Stimulated activated CD4-positive, alpha-beta T cell treated with anti-CD3 and anti-CD28 coated beads, Interleukin-1b, Interleukin-23, amount 100 ng/mL, for 1 hour (primary cell): ENCODE data around the gene FTO.

Experiments used
- DNase-seq, 2 donors: peaks; one replicate each; pipeline ENCODE4 v3.0.0-alpha.2; 2020; ENCODE audit warnings: low read depth in 2 of 2

FTO gene

DNA sequence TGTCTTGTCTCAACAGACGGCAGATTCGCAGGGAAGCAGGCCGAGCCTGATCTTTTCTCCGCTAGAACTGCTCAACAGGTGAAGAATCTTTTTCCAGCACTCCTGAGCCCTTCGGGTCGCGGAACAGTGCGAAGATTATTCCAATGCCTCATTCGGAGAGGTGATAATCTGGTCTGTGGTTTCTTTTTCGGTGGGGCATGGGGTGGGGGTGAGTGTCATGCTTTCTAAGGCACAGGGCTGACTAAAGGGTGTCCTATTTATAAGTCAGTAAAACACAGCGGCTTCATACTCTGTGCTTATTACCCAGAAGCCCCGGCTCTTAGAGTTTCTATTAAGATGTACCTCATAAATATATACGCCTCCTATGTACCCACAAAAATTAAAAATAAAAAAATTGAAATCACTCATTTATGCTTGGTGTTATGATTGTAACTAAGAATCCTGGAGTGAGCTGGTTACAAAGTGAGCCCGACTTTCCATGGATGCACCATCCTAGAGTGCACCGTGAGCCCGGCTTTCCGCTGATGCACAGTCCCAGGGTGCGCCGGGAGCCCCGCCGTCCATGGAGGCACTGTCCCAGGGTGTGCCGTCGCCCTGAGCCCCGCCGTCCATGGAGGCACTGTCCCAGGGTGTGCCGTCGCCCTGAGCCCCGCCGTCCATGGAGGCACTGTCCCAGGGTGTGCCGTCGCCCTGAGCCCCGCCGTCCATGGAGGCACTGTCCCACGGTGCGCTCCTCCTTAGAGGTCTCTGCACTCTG is 417.8 kb downstream of the FTO start:
- no peak for DNase-seq

DNA sequence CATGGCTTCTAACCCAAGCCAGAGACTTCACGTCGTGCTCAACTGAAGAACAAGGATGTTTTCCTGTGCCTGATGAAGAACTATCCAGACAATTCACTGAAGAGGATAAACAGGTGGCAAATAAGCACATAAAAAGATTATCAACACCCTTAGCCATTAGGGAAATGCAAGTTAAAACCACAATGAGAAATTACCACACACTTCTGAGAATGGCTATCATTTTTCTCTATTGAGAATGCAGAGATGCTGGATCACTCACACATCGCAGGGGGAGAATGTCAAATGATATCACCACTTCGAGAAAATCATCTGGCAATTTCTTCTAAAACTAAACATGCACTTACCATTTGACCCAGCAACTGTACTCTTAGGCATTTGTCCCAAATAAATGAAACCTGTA is 419.8 kb downstream of the FTO start:
- DNase-seq: no peak

DNA sequence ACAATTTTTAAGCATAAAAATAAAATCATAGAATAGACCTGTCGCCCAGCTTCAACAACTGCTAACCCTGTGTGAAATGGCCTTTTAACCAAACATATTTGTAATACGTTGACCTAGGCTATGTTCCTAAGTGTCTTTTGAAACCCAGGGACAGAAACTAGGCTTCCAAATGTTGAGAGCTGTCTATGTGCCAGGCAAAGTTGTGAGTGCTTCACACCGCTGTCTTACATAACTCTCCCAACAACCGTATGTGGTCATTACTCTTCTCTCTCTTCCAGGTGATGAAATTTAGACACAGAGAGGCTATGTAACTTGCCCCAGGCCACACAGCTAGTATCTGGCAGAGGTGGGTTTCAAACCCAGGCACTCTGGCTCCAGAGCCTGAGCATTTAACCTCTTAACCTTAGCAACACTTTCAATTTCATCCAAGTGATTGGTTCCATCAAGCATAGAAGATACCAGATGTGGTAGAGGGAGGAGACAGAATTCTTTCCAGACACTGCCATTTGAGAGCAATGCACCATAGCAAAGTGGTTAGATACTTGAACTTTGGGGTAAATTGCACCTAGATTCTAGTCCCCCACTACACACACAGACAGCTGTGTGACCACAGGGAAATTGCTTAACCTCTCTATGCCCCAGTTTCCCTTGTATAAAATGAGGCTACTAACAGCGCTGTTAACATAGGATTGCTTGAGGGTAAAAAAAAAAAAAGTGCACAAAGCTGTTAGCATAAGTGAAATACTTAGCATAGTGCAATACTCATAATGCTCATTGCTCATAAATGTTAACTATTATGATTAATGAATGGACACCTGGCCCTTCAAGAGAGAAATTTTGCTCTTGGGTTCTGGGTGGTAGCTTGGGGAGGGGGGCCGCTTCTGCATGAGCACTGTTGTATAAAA is 422.0 kb downstream of the FTO start:
- no peak for DNase-seq

DNA sequence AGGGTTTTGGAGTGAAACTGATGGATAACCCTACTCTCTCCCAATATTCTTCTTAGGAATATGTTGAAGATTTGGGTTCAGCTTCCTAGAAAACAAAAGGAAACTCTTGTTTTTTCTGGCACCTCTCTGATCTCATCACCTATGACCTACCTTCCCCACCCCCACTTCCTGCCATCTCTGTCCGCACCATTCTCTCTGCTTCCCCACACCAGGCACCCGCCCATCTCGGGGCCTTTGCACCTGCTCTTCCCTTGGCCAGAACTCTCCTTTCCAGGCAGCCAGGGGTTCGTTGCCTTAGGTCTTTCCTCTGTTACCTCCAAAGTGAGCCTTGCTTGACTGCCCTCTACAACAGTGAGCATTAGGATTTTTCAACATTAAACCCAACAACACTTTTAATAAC is 423.0 kb downstream of the FTO start:
- no peak for DNase-seq

DNA sequence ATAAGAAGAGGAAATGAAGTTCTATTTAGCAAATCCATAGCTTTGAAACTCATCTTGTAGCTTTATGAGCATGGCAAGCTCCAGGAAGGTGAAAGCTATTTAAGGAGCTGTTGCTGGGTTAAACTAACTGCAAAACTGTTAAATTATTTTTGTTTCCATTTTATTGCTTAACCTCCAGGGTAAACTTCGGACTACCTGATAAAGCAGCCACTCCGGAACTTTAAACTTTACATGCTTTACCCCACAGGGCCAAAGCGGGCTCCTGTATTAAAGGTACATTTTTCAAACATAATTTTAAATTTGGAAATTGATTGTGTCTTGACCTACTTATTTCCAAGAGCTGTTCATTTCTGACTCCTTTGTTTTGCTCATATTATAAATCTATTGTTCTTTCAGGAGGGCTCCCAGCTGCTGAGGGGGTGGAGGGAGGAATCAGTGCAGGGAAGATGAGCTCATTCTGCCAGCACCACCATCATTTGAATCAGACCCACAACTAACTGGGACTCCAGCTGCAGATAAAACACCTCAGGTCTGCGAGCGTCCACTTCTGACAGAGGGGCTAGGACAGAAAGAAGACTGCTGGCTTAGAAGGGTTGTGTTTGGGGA is 424.8 kb downstream of the FTO start:
- no peak for DNase-seq

DNA sequence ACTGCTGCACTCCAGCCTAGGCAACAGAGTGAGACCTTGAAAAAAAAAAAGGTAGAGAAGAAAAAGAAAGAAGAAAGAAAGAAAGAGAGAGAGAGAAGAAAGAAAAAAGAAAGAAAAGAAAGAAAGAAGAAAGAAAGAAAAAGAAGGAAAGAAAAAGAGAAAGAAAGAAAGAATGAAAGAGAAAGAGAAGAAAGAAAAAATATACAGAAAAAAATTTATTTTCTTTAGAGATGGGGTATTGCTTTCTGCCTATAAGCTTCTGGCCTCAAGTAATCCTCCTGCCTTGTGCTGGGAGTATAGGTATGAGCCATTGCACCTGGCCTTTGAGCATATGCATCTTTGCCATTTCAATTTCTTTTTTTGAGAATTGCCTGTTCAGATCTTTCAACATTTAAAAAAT is 425.9 kb downstream of the FTO start:
- DNase-seq: no peak

DNA sequence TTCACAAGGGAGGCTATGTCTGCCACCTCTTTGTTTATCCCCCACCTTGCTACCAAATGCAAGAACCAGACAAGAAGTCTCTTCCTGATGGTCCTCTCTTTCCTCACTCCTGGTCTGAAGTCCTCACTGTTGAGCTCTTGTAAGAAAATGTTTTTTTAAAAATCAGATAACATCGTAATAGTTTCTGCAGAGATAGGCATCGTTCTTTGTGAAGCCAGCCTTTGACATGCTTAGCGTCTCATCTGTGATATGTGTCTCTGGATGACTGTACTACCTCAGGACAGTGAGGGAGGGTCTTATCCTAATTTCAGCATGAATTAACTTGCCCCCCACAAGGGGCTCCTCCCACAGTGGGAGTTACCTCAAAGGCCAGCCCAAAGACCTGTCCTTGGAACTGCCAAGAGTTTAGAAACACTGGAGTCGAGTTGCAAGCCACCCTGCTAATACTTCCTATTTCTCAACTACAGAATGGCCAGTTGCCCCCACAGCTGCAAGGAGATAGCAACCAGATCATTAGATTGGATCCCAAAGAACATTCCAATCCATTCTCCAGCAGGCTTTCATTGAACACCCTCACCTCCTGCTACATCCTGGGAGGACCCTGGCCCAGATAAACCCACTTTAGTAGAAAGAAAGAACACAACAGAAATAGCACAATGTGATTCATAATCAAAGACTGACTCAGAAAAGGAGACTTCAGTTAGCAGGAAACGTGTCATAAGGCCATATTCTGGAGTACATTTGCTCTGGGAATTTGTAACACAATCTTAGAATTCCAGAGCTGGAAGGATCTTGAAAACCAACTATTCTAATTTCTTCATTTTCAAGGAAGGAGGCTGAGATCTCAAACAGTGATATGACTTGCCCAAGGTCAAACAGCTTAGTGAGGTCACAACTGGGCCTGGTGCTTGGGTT is 431.7 kb downstream of the FTO start:
- no peak for DNase-seq

DNA sequence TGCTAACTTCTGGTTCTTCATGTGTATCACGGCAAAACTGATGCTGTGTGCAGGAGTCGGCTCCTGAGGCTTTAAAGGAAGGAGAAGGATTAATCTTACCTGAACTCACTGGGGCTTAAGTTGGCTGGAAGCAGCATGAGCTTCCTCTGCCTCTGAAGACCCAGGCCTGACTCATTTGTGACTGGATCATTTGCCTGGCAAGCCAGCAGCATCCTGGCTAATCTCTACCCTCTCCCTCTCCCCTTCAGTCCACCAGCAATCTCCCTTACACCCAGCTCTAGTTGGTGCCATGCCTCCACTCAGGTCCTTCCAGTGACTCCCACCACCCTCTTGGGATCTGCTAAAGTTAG is 432.3 kb downstream of the FTO start:
- DNase-seq: no peak

DNA sequence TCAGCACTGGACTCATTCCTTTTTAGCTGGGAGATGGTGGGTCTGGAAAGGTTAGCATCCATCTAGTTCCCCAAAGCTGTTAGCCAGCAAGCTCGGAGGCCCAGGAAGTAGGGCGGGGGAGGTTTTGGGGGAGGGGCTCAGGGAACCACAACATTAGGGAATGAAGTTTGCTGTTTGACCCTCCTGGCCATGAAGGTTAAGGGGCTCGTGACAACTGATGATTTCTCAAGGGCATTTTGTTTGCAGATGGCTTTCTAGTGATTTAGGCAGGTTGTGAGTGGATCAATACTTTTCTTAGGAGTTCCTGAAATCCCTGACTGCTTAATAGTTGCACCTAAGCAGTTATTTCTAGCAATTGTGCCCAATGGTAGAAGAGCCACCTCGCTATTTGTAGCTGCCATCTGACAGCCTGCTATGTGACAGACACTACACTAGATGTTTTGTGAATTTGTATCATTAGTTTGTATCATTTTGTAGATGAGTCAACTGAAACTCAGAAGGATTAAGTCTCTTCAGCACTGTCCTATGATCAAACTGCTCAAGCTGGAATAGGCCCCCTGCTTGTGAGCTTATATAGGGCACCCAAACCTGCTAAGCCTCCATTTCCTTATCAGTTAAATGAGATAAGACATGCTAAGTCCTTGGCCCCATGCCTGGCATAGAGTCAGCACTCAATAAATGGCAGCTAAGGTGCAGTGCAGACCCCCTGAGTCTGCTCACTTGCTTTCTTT is 436.3 kb downstream of the FTO start:
- no peak for DNase-seq

DNA sequence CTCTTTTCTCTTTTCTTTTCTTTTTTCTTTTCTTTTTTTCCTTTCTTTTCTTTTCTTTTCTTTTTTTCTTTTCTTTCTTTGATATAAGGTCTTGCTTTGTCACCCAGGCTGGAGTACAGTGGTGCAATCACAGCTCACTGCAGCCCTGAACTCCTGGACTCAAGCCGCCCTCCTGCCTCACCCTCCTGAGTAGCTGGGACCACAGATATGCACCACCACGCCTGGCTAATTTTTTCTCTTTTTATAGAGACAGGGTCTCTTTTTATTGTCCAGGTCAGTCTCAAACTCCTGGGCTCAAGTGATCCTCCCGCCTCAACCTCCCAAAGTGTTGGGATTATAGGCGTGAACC is 436.8 kb downstream of the FTO start:
- no peak for DNase-seq

DNA sequence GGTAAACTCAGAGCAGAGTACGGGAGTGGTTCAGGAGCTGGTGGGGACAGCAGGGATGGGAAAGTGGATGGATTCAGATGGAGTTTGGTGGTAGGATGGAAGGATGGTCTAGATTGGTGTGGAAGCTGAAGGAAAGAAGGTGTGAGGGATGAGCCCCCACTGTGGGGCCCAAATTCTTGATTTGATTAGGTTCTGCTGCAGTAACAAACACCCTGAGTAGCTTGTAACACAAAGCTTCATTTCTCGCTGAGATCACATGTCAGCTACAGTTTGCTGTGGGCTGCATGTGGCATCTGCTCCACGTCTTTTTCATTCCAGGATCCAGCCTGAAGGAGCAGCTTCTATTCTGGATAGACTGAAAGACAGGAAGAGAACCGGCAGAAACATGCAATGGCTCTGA is 438.8 kb downstream of the FTO start:
- DNase-seq: no peak

DNA sequence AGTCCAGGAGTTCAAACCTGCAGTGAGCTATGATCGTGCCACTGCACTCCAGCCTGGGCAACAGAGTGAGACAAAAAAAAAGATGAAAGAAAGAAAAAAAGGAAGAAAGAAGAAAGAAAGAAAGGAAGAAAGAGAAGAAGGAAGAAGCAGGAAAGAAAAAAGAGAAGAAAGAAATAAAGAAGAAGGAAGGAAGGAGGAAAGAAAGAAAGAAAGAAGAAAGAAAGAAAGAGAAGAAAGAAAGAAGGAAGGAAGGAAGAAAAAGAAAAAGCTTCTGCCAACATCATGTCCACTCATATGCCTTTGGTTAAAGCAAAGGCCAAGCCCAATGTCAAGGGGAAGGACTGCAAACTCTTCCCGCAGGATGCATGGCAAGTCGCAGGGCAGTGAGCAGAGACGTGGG is 439.5 kb downstream of the FTO start:
- DNase-seq: no peak

DNA sequence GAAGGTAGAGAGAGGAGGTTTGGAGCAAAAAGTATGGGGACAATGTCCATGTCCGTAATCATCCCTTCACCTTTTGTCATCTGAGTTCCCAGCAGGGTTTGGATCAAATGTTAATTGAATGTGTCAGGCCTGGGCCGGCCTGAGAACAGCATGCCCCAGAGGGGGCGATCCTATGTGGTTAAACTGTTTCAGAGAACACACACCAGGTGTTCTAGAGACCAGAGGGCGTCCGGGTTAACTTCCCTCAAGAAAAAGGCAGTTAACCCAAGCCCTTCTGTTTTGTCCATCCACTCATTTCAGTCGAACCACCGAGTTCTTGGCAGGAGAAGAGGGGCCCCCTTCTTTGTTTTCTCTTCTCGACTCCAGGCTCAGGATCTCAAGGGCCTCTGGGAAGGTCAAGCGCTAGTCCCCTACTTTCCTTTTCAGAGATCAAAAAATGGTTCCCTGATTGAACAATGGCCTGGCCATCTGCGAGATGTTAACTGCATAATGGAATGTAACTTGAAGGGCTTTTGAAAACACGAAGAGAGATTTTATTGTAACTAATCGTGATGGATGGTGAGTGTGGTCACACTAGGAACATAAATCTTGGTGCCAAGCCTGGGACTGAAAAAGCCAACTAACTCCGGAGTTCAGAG is 440.1 kb downstream of the FTO start:
- DNase-seq: no peak

DNA sequence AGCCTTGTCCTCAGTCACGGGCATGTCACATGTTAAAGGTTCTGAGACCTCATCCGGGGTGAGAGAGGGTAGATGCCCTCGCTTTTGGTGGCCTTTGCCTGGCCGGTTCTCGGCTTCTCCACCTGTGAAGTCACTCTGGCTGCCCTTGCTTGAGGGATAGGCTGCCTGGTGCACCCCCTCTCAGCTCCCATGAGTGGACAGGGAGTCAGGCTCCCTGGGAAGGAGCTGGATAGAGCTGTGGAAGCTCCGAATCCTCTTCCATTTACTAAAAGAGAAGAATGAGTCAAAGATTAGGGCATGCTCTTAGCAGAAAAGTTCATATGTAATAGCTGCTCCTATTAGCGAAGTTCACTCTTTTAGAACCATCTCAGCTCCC is 440.6 kb downstream of the FTO start:
- no peak for DNase-seq

DNA sequence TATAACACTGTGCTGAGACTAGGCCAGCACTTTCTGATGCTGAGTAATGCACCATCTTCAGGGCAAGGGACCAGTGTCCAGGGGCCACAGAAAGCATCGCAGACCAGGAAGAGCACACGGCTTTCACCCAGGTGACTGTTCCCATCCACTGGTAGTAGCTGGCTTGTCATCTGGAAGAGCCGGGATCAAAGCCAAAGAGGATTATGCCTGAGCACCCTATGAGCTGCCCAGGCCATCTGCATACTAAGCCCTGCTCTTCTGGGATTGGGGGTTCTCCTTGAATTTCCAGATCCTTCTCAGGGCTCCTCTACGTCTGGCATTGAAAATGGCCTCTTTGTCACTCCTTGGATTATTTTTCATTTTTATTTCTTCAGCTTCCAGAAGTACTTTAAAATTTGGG is 441.9 kb downstream of the FTO start:
- no peak for DNase-seq

DNA sequence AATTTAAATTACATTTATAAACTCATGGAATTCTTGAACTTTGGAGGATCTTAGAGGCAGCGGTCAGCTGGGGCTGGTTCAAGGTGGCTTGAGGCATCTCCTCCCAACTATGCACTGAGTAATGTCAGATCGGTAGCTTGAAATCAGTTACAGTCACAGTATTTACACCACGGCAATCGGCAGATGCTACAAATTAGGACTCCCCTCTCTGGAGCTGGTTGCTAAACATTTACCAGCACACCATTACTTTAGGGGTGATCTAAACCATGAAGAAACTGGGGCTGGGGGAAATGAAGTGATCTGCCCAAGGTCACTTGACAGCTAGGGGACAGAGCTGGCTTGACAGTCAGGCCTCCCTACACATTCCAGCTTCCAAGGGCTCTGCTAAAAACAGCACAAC is 445.0 kb downstream of the FTO start:
- DNase-seq: no peak

DNA sequence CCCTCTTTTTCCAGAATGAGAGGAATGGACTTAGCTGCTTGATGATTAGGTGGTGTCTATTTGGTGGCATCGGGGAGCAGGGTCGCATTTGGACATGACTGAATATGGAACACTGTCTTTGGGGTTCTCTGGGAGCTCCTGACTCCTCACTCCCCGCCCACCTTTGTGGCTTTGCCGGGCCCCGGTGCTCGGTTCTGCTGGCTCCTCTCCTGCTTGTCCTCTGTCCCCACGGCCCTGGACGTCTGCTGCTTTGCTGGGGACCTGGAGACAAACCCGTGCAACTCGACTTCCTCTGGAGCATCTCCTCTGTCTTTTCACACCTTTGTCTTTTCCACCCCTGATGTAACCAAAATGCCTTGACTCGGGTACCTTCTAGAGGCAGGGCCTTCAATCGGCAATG is 446.9 kb downstream of the FTO start:
- DNase-seq: no peak

DNA sequence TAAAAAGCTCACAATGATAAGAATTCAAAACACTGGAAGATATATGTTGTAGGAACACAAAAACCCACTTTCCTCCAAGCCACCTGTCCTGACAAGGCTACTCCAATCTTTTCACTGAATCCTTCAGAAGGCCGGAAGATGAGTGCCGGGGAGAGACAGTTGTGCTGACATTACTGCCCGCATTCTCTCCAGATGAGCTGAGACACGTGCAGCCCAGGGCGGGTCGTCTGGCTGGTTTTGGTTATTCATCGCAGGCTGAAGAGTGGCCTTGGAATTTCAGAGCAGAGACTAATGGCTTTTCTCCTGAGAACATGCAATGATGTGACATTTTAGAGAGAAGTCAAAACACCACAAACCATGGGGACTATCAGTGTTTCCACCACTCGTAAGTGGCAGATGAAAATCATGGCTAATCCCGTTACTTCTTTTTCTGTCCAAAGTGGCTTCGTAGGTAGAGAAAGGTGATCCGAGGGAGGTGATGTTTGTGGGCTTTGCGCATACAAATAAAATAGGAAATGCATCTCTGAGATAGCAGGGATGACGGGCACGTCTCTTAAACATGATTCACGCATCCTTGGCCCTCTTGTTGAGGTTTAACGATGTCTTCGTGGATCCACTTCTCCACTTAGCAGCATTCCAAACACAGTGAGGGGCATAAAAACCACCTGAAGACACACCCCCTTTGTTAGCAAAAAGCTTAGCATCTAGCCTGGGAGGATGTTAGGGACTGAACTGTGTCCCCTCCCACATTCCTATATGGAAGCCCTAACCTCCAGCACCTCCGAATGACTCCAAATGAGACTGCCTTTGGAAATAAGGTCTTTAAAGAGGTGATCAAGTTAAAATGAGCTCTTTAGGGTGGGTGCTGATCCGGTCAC is 448.6 kb downstream of the FTO start:
- DNase-seq: no peak

DNA sequence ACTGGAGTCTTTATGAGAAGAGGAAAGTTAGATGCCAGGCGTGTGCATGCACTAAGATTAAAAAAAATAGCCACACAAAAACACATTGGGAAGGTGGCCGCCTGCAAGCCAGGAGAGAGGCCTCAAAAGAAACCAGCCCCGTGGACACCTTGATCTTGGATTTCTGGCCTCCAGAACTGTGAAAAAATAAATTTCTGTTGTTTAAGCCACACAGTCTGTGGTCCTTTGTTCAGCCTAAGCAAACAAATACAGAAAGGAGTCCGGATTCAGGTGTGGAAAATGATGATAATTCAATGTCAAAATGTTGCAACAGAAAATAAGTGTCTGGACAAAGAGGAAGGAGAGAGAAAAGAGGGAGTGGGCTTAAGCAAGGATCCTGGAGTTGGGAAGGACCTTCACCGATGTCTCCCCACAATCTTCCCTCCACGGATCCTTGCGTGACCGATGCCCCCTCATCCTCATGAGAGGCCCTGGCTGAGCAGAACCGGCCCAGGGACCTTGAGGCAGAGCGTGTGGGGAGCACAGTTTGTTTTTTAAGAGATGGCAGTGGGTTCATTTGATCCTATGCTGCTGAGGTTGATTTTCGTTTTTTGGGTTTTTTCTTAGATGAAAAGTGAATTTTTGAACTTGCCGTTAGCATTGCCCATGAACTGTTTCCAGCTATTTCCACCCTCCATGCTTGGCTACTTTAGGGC is 449.4 kb downstream of the FTO start:
- no peak for DNase-seq
